Keratinocyte (primary cell): ENCODE measurements around the gene KRTAP5-4.
A peak's percentile ranks its signal among the peaks of the same experiment; 100 is the strongest.

Experiments
- EZH2 ChIP-seq: IDR thresholded peaks from one replicate; pipeline ENCODE4 v1.6.1; 2012; ENCODE audit warnings: inconsistent platforms, mild to moderate bottlenecking, low read length, moderate library complexity
- TF ChIP-seq, protein P1 (sequence below), 3 experiments: IDR thresholded peaks in 1 of 3; conservative IDR thresholded peaks in 1 of 3; optimal IDR thresholded peaks in 1 of 3; 2 replicates in 2 of 3; 3 replicates in 1 of 3; pipeline versions ENCODE3 to v1.5.1; 2011; ENCODE audit warnings: low read length in 3 of 3, mild to moderate bottlenecking in 3 of 3, moderate library complexity in 2 of 3, control low read depth in 1 of 3, inconsistent platforms in 1 of 3; ENCODE audit not compliant: insufficient read depth in 2 of 3; ENCODE audit errors: extremely low read depth in 1 of 3

DNA sequence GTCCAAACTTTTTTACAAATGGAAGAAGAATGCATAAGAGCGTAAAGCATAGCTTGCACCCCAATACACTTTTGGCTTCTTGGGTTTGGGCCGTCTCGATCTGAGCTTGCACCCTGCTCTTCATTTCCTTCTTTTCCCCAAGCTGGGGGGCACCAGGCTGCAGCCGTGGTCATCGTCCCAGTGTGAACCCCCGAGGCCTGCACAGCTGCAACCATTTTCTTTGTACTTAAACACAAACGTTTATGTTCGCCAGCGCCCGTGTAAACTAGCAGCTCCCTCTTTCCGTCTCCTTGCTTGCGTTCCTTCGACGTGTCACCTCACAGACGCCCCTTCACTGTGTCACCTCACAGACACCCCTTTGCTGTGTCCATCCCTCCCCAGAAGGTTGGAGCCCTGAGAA, 17.7 kb upstream of the KRTAP5-4 start:
- TF ChIP-seq, protein P1, sequence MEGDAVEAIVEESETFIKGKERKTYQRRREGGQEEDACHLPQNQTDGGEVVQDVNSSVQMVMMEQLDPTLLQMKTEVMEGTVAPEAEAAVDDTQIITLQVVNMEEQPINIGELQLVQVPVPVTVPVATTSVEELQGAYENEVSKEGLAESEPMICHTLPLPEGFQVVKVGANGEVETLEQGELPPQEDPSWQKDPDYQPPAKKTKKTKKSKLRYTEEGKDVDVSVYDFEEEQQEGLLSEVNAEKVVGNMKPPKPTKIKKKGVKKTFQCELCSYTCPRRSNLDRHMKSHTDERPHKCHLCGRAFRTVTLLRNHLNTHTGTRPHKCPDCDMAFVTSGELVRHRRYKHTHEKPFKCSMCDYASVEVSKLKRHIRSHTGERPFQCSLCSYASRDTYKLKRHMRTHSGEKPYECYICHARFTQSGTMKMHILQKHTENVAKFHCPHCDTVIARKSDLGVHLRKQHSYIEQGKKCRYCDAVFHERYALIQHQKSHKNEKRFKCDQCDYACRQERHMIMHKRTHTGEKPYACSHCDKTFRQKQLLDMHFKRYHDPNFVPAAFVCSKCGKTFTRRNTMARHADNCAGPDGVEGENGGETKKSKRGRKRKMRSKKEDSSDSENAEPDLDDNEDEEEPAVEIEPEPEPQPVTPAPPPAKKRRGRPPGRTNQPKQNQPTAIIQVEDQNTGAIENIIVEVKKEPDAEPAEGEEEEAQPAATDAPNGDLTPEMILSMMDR (optimal IDR thresholded peaks at IDR 0.05 in 1 of 3, IDR thresholded peaks at IDR 0.05 in 1 of 3, conservative IDR thresholded peaks at IDR 0.05 in 1 of 3; ENCODE audit: extremely low read depth in 1 of 3, insufficient read depth in 2 of 3, low read length in 3 of 3), result peak in 1 of 3 experiments; percentile 8
- no peak for TF ChIP-seq EZH2
